ENCODE data around the gene NBEAL2. TPM values are rescaled to one million over a fixed set of nuclear protein-coding genes. Genes with fewer than 3 reads are reported as not detected.

The NBEAL2 gene
- total RNA-seq, 1 experiment from 2014 or later = 80.0 TPM

GRCh38 chr3:46950650-46951241, 28.7 kb upstream of the NBEAL2 start (continued):
- TF ChIP-seq ZNF532 (CRISPR knock-in tag; IDR thresholded peaks at IDR 0.05; ENCODE audit: borderline replicate concordance) (no peak), CTCF (IDR thresholded peaks at IDR 0.05) (no peak), NR2C2 (CRISPR knock-in tag; IDR thresholded peaks at IDR 0.05) (no peak), IRF1 (CRISPR knock-in tag; IDR thresholded peaks at IDR 0.05) (no peak), E2F5 (CRISPR knock-in tag; IDR thresholded peaks at IDR 0.05) (no peak)

GRCh38 chr3:46952813-46953212, 26.7 kb upstream of the NBEAL2 start:
- H3K27ac Mint-ChIP-seq = no peak overlapping the region
- no peak overlapping the region for H3K4me3 Mint-ChIP-seq
- ChIA-PET CTCF (interaction anchor here (1.1 to 2.5 kb wide), 2 partner anchors 17 to 30 kb away, joined by 3 to 8 read pairs; no protein-coding TSS in a partner anchor), POLR2A (no interaction called here)
- no peaks in the 10 kb centered on the region for H3K27me3 Mint-ChIP-seq (ENCODE audit: low read depth)
- H3K9me3 Mint-ChIP-seq = no peaks in the 10 kb centered on the region
- ATAC-seq = no peak
- peaks cover 53% of the 10 kb centered on the region for H3K4me1 Mint-ChIP-seq
- no peak for TF ChIP-seq ZNF425 (CRISPR knock-in tag; conservative IDR thresholded peaks at IDR 0.05)
- no peak for TF ChIP-seq CTCF (IDR thresholded peaks at IDR 0.05)
- no peak for TF ChIP-seq RELA (CRISPR knock-in tag; IDR thresholded peaks at IDR 0.05; ENCODE audit: borderline replicate concordance)
- no peak for TF ChIP-seq ELF4 (CRISPR knock-in tag; IDR thresholded peaks at IDR 0.05; ENCODE audit: low read depth)
- TF ChIP-seq NR1H2 (CRISPR knock-in tag; IDR thresholded peaks at IDR 0.05) = no peak
- no peak for TF ChIP-seq USF1 (CRISPR knock-in tag; IDR thresholded peaks at IDR 0.05)
- TF ChIP-seq ZBTB21 (CRISPR knock-in tag; IDR thresholded peaks at IDR 0.05; ENCODE audit: borderline replicate concordance) = no peak
- TF ChIP-seq PREB (CRISPR knock-in tag; IDR thresholded peaks at IDR 0.05; ENCODE audit: borderline replicate concordance) = no peak
- TF ChIP-seq MYBL2 (CRISPR knock-in tag; IDR thresholded peaks at IDR 0.05) = no peak
- no peak for TF ChIP-seq GTF2I (CRISPR knock-in tag; conservative IDR thresholded peaks at IDR 0.05)
- no peak for TF ChIP-seq ATF2 (CRISPR knock-in tag; IDR thresholded peaks at IDR 0.05; ENCODE audit: borderline replicate concordance, low read depth)
- TF ChIP-seq ZMAT4 (CRISPR knock-in tag; IDR thresholded peaks at IDR 0.05) = no peak
- DNase-seq (ENCODE audit: low spot score) = no peak
- peaks cover 1% of the 10 kb centered on the region; the same call in 1 of the 2 replicates for H3K36me3 Mint-ChIP-seq

Data from WTC11 (cell line).